SU-DHL-6 (cell line): ENCODE data around the gene GAB2.

Experiments
- CTCF ChIP-seq: fragments of 200-600 bp; sonication (generic); IDR thresholded peaks from one replicate; pipeline ENCODE4 v1.5.1; 2017; ENCODE audit warnings: antibody characterized with exemption, mild to moderate bottlenecking, low read length, moderate library complexity; ENCODE audit not compliant: insufficient read depth, poor library complexity, severe bottlenecking
- EZH2phosphoT487 ChIP-seq: fragments of 200-600 bp; sonication (generic), shearing (Covaris generic); conservative IDR thresholded peaks from 2 replicates; pipeline ENCODE4 v1.6.1; 2018; ENCODE audit warnings: mild to moderate bottlenecking, antibody characterized with exemption, low read length, moderate library complexity, mixed read lengths

- TF ChIP-seq CTCF (no peak), EZH2phosphoT487 (no peak)
Measured at GRCh38 chr11:78467370-78467769, 49.8 kb upstream of the GAB2 start.
